SU-DHL-6 (cell line): ENCODE data around the gene ASTN1.

ENCODE experiments used
- H2AFZ ChIP-seq: fragments of 200-600 bp; sonication (generic); 2 replicates; pipeline ENCODE4 v1.6.1; 2014; ENCODE audit warnings: low read depth, mild to moderate bottlenecking, moderate library complexity, mixed read lengths, antibody characterized with exemption, low read length; ENCODE audit not compliant: severe bottlenecking
- H3F3A ChIP-seq: fragments of 200-600 bp; shearing (Covaris generic); 2 replicates; pipeline ENCODE4 v1.6.0; 2016; ENCODE audit warnings: antibody characterized with exemption, mild to moderate bottlenecking; ENCODE audit not compliant: insufficient read depth
- H3K27ac ChIP-seq: fragments of 200-600 bp; sonication (generic); 2 replicates; pipeline ENCODE4 v1.5.1; 2016; ENCODE audit warnings: low read depth, mild to moderate bottlenecking, low read length, moderate library complexity, mixed read lengths
- H3K27me3 ChIP-seq: fragments of 200-600 bp; sonication (generic), shearing (Covaris generic); 2 replicates; pipeline ENCODE4 v1.6.0; 2014; ENCODE audit warnings: mild to moderate bottlenecking, low read length
- H3K36me3 ChIP-seq: fragments of 200-600 bp; sonication (generic); 2 replicates; pipeline ENCODE4 v1.6.1; 2014; ENCODE audit warnings: mild to moderate bottlenecking, low read length, mixed read lengths
- H3K4me2 ChIP-seq: fragments of 300-600, 200-600 bp; shearing (Covaris generic), sonication (generic); 2 replicates; pipeline ENCODE4 v1.6.0; 2014; ENCODE audit warnings: low read length, low read depth, mild to moderate bottlenecking; ENCODE audit not compliant: poor library complexity, severe bottlenecking
- H3K4me3 ChIP-seq: fragments of 200-600 bp; sonication (generic); 2 replicates; pipeline ENCODE4 v1.5.1; 2014; ENCODE audit warnings: antibody characterized with exemption, low read length, mild to moderate bottlenecking, mixed read lengths; ENCODE audit not compliant: insufficient read depth, poor library complexity, severe bottlenecking
- H3K79me2 ChIP-seq: fragments of 200-600 bp; sonication (generic); 2 replicates; pipeline ENCODE4 v1.6.1; 2014; ENCODE audit warnings: mild to moderate bottlenecking, low read length, moderate library complexity; ENCODE audit not compliant: insufficient read depth
- H3K9ac ChIP-seq: fragments of 200-600 bp; sonication (generic); 2 replicates; pipeline ENCODE4 v1.7.0; 2014; ENCODE audit warnings: mild to moderate bottlenecking, low read length
- H3K9me2 ChIP-seq: fragments of 200-600 bp; sonication (generic); replicated peaks from 2 replicates; pipeline ENCODE4 v1.6.1; 2014; ENCODE audit warnings: low read length; ENCODE audit not compliant: insufficient read depth
- H3K9me3 ChIP-seq: fragments of 200-600 bp; sonication (generic); 2 replicates; pipeline ENCODE4 v1.6.1; 2014; ENCODE audit warnings: low read length, mixed read lengths; ENCODE audit not compliant: insufficient read depth
- H4K20me1 ChIP-seq: fragments of 200-600 bp; sonication (generic); 2 replicates; pipeline ENCODE4 v1.6.1; 2014; ENCODE audit warnings: low read depth, mild to moderate bottlenecking, antibody characterized with exemption, low read length, moderate library complexity, mixed read lengths
- EZH2phosphoT487 ChIP-seq: fragments of 200-600 bp; sonication (generic), shearing (Covaris generic); conservative IDR thresholded peaks from 2 replicates; pipeline ENCODE4 v1.6.1; 2018; ENCODE audit warnings: mild to moderate bottlenecking, antibody characterized with exemption, low read length, moderate library complexity, mixed read lengths
- TF ChIP-seq, protein P1 (sequence below): fragments of 200-600 bp; sonication (generic); IDR thresholded peaks from one replicate; pipeline ENCODE4 v1.5.1; 2017; ENCODE audit warnings: antibody characterized with exemption, mild to moderate bottlenecking, low read length, moderate library complexity; ENCODE audit not compliant: insufficient read depth, poor library complexity, severe bottlenecking

Gene ASTN1

DNA sequence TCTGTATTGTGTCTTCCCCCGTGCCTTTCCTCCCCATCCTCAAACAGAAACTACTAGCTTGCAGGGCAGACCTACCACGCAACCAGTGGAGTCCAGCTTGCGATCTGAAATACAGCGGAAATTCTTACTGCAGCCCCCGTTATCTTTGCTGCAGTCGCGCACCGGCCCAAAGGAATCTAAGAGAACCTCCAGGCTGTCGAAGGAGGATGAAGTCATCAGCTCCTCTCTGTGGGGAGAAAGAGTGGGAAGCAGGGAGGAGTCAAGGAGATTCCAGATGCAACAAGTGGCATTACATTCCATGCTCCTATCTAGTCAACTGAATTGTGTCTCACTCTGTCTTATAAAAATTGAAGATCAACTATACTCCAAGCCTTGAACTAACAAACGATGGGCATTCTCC lies 206.9 kb downstream of the ASTN1 start:
- H3K4me2 ChIP-seq, result no peak overlapping the region
- no peak overlapping the region for H3K27ac ChIP-seq
- no peaks in the 10 kb centered on the region for H3K27me3 ChIP-seq
- TF ChIP-seq, protein P1, sequence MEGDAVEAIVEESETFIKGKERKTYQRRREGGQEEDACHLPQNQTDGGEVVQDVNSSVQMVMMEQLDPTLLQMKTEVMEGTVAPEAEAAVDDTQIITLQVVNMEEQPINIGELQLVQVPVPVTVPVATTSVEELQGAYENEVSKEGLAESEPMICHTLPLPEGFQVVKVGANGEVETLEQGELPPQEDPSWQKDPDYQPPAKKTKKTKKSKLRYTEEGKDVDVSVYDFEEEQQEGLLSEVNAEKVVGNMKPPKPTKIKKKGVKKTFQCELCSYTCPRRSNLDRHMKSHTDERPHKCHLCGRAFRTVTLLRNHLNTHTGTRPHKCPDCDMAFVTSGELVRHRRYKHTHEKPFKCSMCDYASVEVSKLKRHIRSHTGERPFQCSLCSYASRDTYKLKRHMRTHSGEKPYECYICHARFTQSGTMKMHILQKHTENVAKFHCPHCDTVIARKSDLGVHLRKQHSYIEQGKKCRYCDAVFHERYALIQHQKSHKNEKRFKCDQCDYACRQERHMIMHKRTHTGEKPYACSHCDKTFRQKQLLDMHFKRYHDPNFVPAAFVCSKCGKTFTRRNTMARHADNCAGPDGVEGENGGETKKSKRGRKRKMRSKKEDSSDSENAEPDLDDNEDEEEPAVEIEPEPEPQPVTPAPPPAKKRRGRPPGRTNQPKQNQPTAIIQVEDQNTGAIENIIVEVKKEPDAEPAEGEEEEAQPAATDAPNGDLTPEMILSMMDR, result no peak
- no peak for TF ChIP-seq EZH2phosphoT487
- H3F3A ChIP-seq, result no peaks in the 10 kb centered on the region
- no peaks in the 10 kb centered on the region for H3K36me3 ChIP-seq
- no peaks in the 10 kb centered on the region for H4K20me1 ChIP-seq
- no peaks in the 10 kb centered on the region for H3K9me3 ChIP-seq
- no peaks in the 10 kb centered on the region for H3K9me2 ChIP-seq
- H3K79me2 ChIP-seq, result no peaks in the 10 kb centered on the region
- no peak overlapping the region for H3K9ac ChIP-seq
- H2AFZ ChIP-seq, result no peak overlapping the region
- no peak overlapping the region for H3K4me3 ChIP-seq

- no peaks in the 10 kb centered on the region for H3K9me3 ChIP-seq
- TF ChIP-seq EZH2phosphoT487, result no peak
- TF ChIP-seq, protein P1, result no peak
- H3K79me2 ChIP-seq, result no peaks in the 10 kb centered on the region
- no peak overlapping the region for H3K9ac ChIP-seq
- no peaks in the 10 kb centered on the region for H3K9me2 ChIP-seq
- H4K20me1 ChIP-seq, result no peaks in the 10 kb centered on the region
- H2AFZ ChIP-seq, result no peak overlapping the region
- H3K36me3 ChIP-seq, result no peaks in the 10 kb centered on the region
- H3F3A ChIP-seq, result no peaks in the 10 kb centered on the region
- no peak overlapping the region for H3K4me3 ChIP-seq
- no peak overlapping the region for H3K4me2 ChIP-seq
- H3K27ac ChIP-seq, result no peak overlapping the region
- no peaks in the 10 kb centered on the region for H3K27me3 ChIP-seq
Observed at GRCh38 chr1:176954242-176954641, 210.3 kb downstream of the ASTN1 start.

DNA sequence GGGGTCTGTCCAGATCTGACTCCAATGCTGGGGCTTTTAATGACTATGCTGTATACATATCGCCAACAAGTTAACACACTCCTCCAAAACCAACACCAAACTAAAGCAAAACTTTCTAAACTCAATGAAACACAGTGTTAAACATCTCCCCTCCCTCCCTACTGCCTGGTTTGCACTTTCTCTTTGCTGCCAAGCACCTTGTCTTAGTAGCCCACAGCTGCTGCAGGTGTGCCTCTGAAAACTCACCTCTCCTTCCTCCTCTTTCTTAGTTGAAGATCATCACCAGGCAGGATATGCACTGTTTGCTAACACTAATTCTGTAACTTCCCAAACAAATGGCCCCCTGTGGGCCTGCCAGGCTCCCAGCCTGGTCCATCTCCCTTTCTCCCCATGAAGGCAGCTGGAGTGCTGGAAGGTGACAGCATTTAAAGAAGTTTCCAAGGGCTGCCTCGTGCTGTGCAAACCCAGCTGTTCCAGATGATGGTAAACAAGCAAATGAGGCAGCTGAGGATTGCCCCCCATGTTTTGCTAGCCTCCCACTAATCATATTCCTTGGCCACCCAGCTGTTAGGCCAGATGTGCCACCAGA lies 213.7 kb downstream of the ASTN1 start:
- H2AFZ ChIP-seq, result no peak overlapping the region
- no peaks in the 10 kb centered on the region for H3K36me3 ChIP-seq
- no peaks in the 10 kb centered on the region for H3F3A ChIP-seq
- no peaks in the 10 kb centered on the region for H3K79me2 ChIP-seq
- no peaks in the 10 kb centered on the region for H4K20me1 ChIP-seq
- H3K9me3 ChIP-seq, result no peaks in the 10 kb centered on the region
- TF ChIP-seq EZH2phosphoT487, result no peak
- TF ChIP-seq, protein P1, result no peak
- no peak overlapping the region for H3K27ac ChIP-seq
- H3K9me2 ChIP-seq, result no peaks in the 10 kb centered on the region
- no peak overlapping the region for H3K4me2 ChIP-seq
- H3K27me3 ChIP-seq, result no peaks in the 10 kb centered on the region
- no peak overlapping the region for H3K4me3 ChIP-seq
- H3K9ac ChIP-seq, result no peak overlapping the region
